T-helper 22 cell (primary cell): ENCODE data around the gene MIEF1.
"Not testable (repeated sequence)": the region's sequence is repeated elsewhere in the genome, so short reads cannot be mapped to it uniquely, and the experiment has no call there.

ENCODE experiments used
- DNase-seq: peaks from one replicate; pipeline ENCODE4 v3.0.0-alpha.2; 2020; ENCODE audit warnings: low read depth

Gene MIEF1

GRCh38 chr22:39513791-39514190 lies 11.7 kb downstream of the MIEF1 start:
- no peak for DNase-seq

- DNase-seq = no peak
These were observed 12.4 kb downstream of the MIEF1 start for GRCh38 chr22:39514373-39514973.

GRCh38 chr22:39515266-39516050 lies 13.4 kb downstream of the MIEF1 start:
- DNase-seq = no peak

- DNase-seq = no peak
These were observed 15.4 kb downstream of the MIEF1 start for GRCh38 chr22:39517470-39517869.

- no peak for DNase-seq
These were observed 16.2 kb downstream of the MIEF1 start for GRCh38 chr22:39518144-39518786.

- no peak for DNase-seq
These were observed 17.0 kb downstream of the MIEF1 start for GRCh38 chr22:39518996-39519680.

GRCh38 chr22:39519681-39520225 lies 17.7 kb downstream of the MIEF1 start:
- peak; percentile 95 for DNase-seq

- peak; percentile 81 for DNase-seq
These were observed 18.4 kb downstream of the MIEF1 start, which contains the start of gene ATF4 for GRCh38 chr22:39520226-39521105. Gene ATF4, plus strand, starts transcription at chr22:39520562. Its CDS starts 884 bp downstream, at chr22:39521446.

- DNase-seq = not testable (repeated sequence)
These were observed 19.2 kb downstream of the MIEF1 start for GRCh38 chr22:39521106-39521885.

- not testable (repeated sequence) for DNase-seq
These were observed 20.0 kb downstream of the MIEF1 start for GRCh38 chr22:39522091-39522490.

GRCh38 chr22:39522567-39523300 lies 20.6 kb downstream of the MIEF1 start:
- no peak for DNase-seq

GRCh38 chr22:39524089-39524752 lies 22.1 kb downstream of the MIEF1 start:
- DNase-seq = no peak

- no peak for DNase-seq
These were observed 22.9 kb downstream of the MIEF1 start for GRCh38 chr22:39524753-39525657.

- DNase-seq = no peak
These were observed 23.5 kb downstream of the MIEF1 start for GRCh38 chr22:39525658-39525975.

- DNase-seq = peak; percentile 45
These were observed 24.7 kb downstream of the MIEF1 start for GRCh38 chr22:39526736-39527171.

GRCh38 chr22:39527481-39527961 lies 25.4 kb downstream of the MIEF1 start:
- no peak for DNase-seq

GRCh38 chr22:39528080-39528661 lies 26.1 kb downstream of the MIEF1 start:
- no peak for DNase-seq
